Glutamatergic neuron (in vitro differentiated cells): ENCODE data around the gene ACOXL. TPM values are rescaled to one million over a fixed set of nuclear protein-coding genes. Genes with fewer than 3 reads are reported as not detected.

Experiments used
- DNase-seq: peaks from one replicate; pipeline ENCODE4 v3.0.0; 2022
- H3K27ac Mint-ChIP-seq: one replicate; pipeline ENCODE4 v1.8.0; 2020; ENCODE audit warnings: mild to moderate bottlenecking, mixed read lengths, inconsistent platforms; ENCODE audit not compliant: unreplicated experiment
- H3K27me3 Mint-ChIP-seq: one replicate; pipeline ENCODE4 v1.8.0; 2020; ENCODE audit warnings: mild to moderate bottlenecking, moderate library complexity, mixed read lengths, inconsistent platforms; ENCODE audit not compliant: unreplicated experiment
- H3K36me3 Mint-ChIP-seq: one replicate; pipeline ENCODE4 v1.8.0; 2020; ENCODE audit warnings: mild to moderate bottlenecking, mixed read lengths, inconsistent platforms; ENCODE audit not compliant: unreplicated experiment
- H3K4me1 Mint-ChIP-seq: one replicate; pipeline ENCODE4 v1.8.0; 2020; ENCODE audit warnings: mild to moderate bottlenecking, low read depth, mixed read lengths, inconsistent platforms; ENCODE audit not compliant: unreplicated experiment
- H3K4me3 Mint-ChIP-seq: one replicate; pipeline ENCODE4 v1.8.0; 2020; ENCODE audit warnings: mild to moderate bottlenecking, mixed read lengths, inconsistent platforms; ENCODE audit not compliant: unreplicated experiment
- H3K9me3 Mint-ChIP-seq: one replicate; pipeline ENCODE4 v1.8.0; 2020; ENCODE audit warnings: mild to moderate bottlenecking, moderate library complexity, mixed read lengths, inconsistent platforms; ENCODE audit not compliant: unreplicated experiment
- total RNA-seq: library from RNA; stranded (reverse); fragmentation: NEBNext Ultra II Directional; extraction: Animal tissue kit (Norgen Biotek cat#: 25700); gene quantifications from one replicate; pipeline ENCODE4 v1.2.1, GENCODE V29; 2021; ENCODE audit not compliant: unreplicated experiment
- TF ChIP-seq, protein P1 (sequence below): fragments of 200-600 bp; sonication (generic); IDR thresholded peaks from one replicate; pipeline ENCODE4 v1.5.0; 2021; ENCODE audit not compliant: partially characterized antibody, unreplicated experiment

Gene ACOXL
- total RNA-seq, 1 donor from 2014 or later = 1.4 TPM

DNA sequence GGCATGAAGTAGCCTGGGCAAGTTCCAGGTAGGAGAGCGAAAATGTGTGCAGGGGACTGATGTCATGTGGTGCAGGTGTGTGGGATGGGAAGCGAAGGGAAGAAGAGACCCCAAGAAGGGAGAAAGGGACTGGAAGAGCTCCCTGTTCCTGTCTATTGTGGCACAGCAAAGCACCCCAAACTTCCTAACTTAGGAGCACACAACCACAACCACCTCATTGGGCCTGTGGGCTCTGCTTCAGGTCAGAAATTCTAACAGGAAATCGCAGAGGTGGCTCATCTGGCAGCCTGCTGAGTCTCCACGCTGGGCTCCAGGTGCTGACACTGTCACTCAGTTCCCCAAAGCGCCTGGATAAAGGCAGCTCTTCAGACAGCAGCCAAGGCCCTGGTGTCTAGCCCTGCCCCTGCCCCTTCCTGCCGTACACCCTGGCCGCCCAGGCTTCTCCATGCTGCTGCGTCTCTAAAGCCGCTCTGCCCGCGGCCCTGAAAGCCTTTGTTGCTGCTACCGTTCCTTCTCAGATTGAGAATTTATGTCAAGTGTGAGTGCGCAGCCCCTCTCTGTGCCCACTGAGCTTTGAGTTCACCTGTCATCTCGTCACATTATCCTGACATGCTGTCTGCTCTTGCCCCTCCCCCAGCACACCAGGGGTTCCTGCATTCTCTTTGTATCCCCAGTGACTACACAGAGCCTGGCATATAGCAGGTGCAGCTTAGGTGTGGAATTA, 248.1 kb downstream of the ACOXL start:
- no peaks in the 10 kb centered on the region for H3K36me3 Mint-ChIP-seq
- TF ChIP-seq, protein P1, sequence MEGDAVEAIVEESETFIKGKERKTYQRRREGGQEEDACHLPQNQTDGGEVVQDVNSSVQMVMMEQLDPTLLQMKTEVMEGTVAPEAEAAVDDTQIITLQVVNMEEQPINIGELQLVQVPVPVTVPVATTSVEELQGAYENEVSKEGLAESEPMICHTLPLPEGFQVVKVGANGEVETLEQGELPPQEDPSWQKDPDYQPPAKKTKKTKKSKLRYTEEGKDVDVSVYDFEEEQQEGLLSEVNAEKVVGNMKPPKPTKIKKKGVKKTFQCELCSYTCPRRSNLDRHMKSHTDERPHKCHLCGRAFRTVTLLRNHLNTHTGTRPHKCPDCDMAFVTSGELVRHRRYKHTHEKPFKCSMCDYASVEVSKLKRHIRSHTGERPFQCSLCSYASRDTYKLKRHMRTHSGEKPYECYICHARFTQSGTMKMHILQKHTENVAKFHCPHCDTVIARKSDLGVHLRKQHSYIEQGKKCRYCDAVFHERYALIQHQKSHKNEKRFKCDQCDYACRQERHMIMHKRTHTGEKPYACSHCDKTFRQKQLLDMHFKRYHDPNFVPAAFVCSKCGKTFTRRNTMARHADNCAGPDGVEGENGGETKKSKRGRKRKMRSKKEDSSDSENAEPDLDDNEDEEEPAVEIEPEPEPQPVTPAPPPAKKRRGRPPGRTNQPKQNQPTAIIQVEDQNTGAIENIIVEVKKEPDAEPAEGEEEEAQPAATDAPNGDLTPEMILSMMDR = no peak
- H3K4me1 Mint-ChIP-seq = no peaks in the 10 kb centered on the region
- peaks cover 1% of the 10 kb centered on the region for H3K9me3 Mint-ChIP-seq
- H3K27me3 Mint-ChIP-seq = peaks cover 2% of the 10 kb centered on the region
- no peak overlapping the region for H3K4me3 Mint-ChIP-seq
- H3K27ac Mint-ChIP-seq = no peak overlapping the region
- no peak for DNase-seq

DNA sequence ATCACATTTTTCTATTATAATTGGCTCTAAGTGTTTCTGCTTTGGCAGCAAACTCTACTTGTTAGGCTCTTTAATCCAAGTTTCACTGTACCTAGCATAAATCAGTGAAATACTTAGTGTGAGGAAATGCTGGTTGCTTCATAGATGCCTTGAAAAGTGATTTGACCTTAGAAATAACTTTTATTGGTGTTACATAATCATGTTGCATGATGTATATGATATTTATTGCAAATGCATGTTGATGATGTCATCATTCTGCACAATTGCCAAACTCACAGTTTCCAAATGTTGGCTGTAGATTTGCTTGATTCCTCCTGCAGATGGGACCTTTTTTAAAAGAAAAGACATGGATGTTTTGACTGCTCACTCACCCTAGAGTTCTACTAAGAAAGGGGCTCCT, 250.8 kb downstream of the ACOXL start:
- TF ChIP-seq, protein P1 = no peak
- DNase-seq = no peak
- Mint-ChIP-seq H3K36me3 (no peaks in the 10 kb centered on the region), H3K27ac (no peak overlapping the region), H3K4me3 (no peak overlapping the region), H3K9me3 (peaks cover 1% of the 10 kb centered on the region), H3K27me3 (peaks cover 2% of the 10 kb centered on the region), H3K4me1 (no peaks in the 10 kb centered on the region)

DNA sequence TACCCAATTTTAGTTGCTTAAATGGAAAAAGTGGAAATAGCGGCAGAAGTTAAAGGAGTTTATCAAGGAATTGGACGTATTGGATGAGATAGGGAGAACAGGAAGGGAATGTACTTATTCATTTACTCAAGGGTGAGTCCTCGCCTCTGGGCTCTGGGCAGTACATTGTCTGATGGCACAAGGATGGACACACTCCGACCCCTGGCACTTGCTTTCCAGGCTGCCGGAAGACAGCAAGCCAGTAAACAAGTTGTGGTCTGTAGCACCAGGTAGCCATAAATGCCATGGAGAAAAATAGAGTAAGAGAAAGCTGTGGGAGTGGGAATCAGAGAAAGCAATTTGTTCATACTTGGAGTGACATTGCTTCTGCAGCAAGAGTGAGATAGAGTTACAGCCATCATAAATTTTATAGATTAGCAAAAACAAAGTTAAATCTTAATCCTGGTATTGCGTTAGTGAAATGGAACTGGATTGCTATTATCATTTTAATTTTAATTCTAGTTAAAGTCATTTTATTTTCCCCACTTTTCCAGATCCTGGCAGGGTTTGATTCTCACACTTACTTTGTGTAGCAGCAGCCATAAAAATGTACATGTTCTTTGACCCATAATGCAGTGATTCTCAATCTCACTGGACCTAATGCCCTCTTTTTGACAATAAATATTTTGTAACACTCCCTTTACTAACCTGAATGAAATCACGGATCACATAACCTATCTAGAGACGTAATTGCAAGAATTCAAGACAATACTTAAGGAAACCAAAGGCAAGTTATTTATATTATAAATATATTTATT, 252.5 kb downstream of the ACOXL start:
- Mint-ChIP-seq H3K27me3 (peaks cover 2% of the 10 kb centered on the region), H3K36me3 (no peaks in the 10 kb centered on the region), H3K27ac (no peak overlapping the region), H3K4me1 (no peaks in the 10 kb centered on the region), H3K9me3 (no peaks in the 10 kb centered on the region), H3K4me3 (no peak overlapping the region)
- no peak for DNase-seq
- TF ChIP-seq, protein P1 = no peak

DNA sequence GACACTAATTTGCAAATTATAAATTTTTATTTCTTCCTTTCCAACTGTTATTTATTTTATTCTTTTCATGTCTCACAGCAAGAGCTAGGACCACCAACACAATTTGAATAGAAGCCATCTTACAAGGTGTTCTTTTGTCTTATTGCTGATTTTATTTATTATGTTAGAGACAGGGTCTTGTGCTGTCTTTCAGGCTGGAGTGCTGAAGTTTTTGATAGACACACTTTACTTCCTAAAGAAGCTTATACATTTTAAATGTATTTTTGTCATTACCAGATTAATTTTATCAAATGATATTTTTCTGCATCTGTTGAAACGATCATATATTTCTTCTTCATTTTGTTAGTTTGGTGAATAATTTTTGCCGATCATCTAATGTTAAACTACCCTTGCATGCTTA, 258.1 kb downstream of the ACOXL start:
- Mint-ChIP-seq H3K4me1 (no peaks in the 10 kb centered on the region), H3K27ac (no peak overlapping the region), H3K36me3 (no peaks in the 10 kb centered on the region), H3K9me3 (peaks cover 3% of the 10 kb centered on the region), H3K27me3 (no peaks in the 10 kb centered on the region), H3K4me3 (no peak overlapping the region)
- TF ChIP-seq, protein P1 = no peak
- DNase-seq = no peak

DNA sequence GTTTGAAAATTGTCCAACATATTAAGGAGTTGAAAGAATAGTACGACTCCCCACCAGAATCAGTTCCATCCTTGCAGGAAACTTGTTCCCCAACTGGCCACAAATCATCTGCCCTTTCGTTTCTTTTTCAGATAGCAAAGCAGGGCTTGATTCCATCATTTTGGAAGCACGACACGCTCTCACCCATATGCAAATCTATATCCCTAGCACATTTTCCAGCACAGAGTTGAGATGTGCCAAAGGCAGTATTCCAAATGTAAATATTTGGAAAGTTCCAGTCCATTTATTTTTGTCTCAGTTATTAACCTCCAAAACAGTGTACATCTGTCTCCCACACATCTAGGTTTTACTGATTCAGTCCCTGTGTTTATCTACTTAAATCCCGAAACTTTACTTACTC, 259.5 kb downstream of the ACOXL start:
- Mint-ChIP-seq H3K27ac (no peak overlapping the region), H3K9me3 (peaks cover 3% of the 10 kb centered on the region), H3K27me3 (no peaks in the 10 kb centered on the region), H3K36me3 (no peaks in the 10 kb centered on the region), H3K4me1 (no peaks in the 10 kb centered on the region), H3K4me3 (no peak overlapping the region)
- TF ChIP-seq, protein P1 = no peak
- DNase-seq = no peak
